H1 (cell line): ENCODE data around the gene CELF5. TPM values are rescaled to one million over a fixed set of nuclear protein-coding genes. Genes with fewer than 3 reads are reported as not detected.

Experiments used
- ASH2L ChIP-seq: fragments of 200-600, 300-600 bp; sonication (generic); IDR thresholded peaks from one replicate; pipeline ENCODE4 v1.7.1; 2017; ENCODE audit warnings: low read length
- ATF2 ChIP-seq: IDR thresholded peaks from 2 replicates; pipeline ENCODE4 v1.6.1; 2012; ENCODE audit warnings: low read length, inconsistent platforms
- CBX5 ChIP-seq: fragments of 300-800, 300-1000 bp; sonication (generic); IDR thresholded peaks from 2 replicates; pipeline ENCODE4 v1.7.1; 2016; ENCODE audit warnings: antibody characterized with exemption, low read length, low read depth
- GTF2F1 ChIP-seq: IDR thresholded peaks from 2 replicates; pipeline ENCODE4 v1.6.1; 2012; ENCODE audit warnings: low read depth, low read length, improper control_type of control experiment, borderline replicate concordance
- POU5F1 ChIP-seq: IDR thresholded peaks from 2 replicates; pipeline ENCODE4 v1.6.1; 2011; ENCODE audit warnings: low read depth, mild to moderate bottlenecking, low read length, moderate library complexity
- RNF2 ChIP-seq: fragments of 200-900, 300-1000 bp; sonication (generic); IDR thresholded peaks from 2 replicates; pipeline ENCODE4 v1.7.1; 2016; ENCODE audit warnings: borderline replicate concordance, low read depth, mild to moderate bottlenecking, antibody characterized with exemption, low read length; ENCODE audit not compliant: poor library complexity, severe bottlenecking; ENCODE audit errors: missing control alignments
- SP4 ChIP-seq: IDR thresholded peaks from 2 replicates; pipeline ENCODE4 v1.6.1; 2012; ENCODE audit warnings: low read length, inconsistent platforms
- YY1 ChIP-seq: IDR thresholded peaks from 2 replicates; pipeline ENCODE4 v1.6.1; 2011; ENCODE audit warnings: low read depth, mild to moderate bottlenecking, low read length
- polyA plus RNA-seq, 7 experiments: library from polyadenylated mRNA; depleted of rRNA in 3 of 7; stranded (reverse) in 5 of 7; unstranded in 2 of 7; fragments of >200 nt in 5 of 7; fragments of 200-250 nt in 2 of 7; gene quantifications; 1 replicate in 5 of 7; 2 replicates in 1 of 7; 4 replicates in 1 of 7; pipeline versions ENCODE4 v1.2.1 to v1.2.3, GENCODE V29; 2011 to 2013; ENCODE audit warnings: missing spikeins in 2 of 7, mixed read lengths in 2 of 7
- total RNA-seq: library from RNA; stranded (reverse); fragmentation: NEBNext Ultra II Directional; extraction: Animal tissue kit (Norgen Biotek cat#: 25700); gene quantifications from 2 replicates; pipeline ENCODE4 v1.2.1, GENCODE V29; 2021

The CELF5 gene
- total and polyA plus RNA-seq, 2 of the 8 experiments (the other 6 are each of a cell fraction or from before 2014, with no cell fraction given) = 9.8 to 15.0 TPM

DNA sequence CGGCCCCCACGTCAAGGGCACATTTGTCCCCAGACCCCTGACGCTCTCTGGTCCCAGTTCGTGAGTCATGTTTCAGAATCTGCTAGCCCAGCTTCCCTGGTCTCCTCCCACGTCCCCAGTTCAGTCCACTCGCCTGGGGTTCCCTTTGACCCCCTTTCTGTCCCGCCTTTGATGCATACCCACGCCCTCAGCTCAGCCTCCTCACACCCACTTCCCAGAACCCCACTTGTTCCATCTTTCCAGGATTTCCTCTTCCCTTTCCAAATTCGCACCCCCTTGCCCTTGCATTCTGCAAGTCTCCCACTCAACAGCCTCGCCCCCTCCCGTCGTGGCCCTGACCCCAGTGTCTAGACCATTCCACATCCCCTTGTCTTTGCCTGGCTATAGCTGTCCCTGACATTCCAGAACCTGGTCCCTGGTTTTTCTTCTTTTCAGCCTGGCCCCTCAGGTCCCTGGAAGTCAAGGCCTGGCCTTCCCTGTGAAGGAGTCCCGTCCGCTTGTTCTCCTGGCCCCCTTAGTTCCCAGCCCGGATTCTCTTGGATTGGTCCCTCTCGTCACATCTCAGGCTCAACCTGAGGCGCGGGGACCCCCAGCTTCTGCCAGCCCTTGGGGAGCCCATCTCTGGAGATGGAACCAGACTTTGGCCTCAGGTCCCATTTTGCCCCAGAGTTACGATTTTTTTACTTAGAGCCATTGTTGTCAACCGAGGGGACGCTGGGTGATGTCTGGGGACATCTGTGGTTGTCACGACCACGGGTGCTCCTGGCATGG, 37.4 kb upstream of the CELF5 start (continued):
- TF ChIP-seq ATF2 (no peak), CBX5 (no peak), POU5F1 (no peak), ASH2L (no peak), YY1 (no peak), GTF2F1 (no peak), RNF2 (no peak), SP4 (no peak)
